ENCODE results near the gene MARCKSL1. TPM values are rescaled to one million over a fixed set of nuclear protein-coding genes. Genes with fewer than 3 reads are reported as not detected.
"Not testable (repeated sequence)": the region's sequence is repeated elsewhere in the genome, so short reads cannot be mapped to it uniquely, and the experiment has no call there.

Gene MARCKSL1
- total RNA-seq, 1 experiment from 2014 or later: 91.5 TPM

DNA sequence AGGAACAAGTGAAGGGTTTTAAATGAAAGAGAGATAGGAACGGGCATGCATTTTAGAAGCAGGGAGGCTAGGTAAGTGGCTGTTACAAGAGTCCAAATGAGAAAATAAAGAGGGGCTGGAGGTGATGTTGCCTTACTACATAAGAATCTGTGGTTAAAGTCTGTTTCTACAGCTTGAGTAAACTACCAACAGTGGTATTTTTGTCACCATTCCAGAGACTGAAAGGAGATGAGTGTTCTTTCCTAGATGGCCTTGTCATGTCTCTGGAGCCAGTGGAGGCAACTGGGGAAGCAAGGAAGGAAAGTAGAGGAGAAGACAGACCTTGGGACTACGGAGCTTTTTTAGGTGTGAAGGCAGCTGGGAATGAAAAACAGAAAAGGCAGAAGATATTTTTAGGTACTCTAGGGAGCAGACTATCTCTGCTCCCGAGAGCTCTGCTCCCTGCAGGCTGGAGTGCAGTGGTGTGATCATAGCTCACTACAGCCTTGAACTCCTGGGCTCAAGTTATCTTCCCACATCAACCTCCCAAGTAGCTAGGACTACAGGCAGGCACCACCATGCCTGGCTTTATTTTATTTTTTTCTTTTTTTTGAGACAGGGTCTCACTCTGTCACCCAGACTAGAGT lies 31.9 kb downstream of the MARCKSL1 start:
- DNase-seq: no peak
- intact Hi-C loops (cut with micrococcal nuclease; ENCODE audit: unreplicated experiment): no loop called here
- Histone ChIP-seq H4K20me1 (ENCODE audit: insufficient read depth) (peaks cover 11% of the 10 kb centered on the region; the same call in 1 of the 2 replicates), H3K27ac (no peak overlapping the region), H3K27me3 (ENCODE audit: insufficient read depth, low read depth) (no peaks in the 10 kb centered on the region), H3K79me2 (ENCODE audit: low read depth) (peaks cover 56% of the 10 kb centered on the region), H2AFZ (no peak overlapping the region), H3K9me2 (ENCODE audit: insufficient read depth) (no peaks in the 10 kb centered on the region), H3K4me3 (no peak overlapping the region), H3K4me1 (replicated peaks; ENCODE audit: insufficient read depth) (peaks cover 10% of the 10 kb centered on the region; the same call in 1 of the 2 replicates), H3K9me3 (ENCODE audit: insufficient read depth, low read depth) (no peaks in the 10 kb centered on the region), H3K36me3 (ENCODE audit: low read depth) (peaks cover 40% of the 10 kb centered on the region), H3F3A (ENCODE audit: insufficient read depth, low read depth) (peaks cover 16% of the 10 kb centered on the region; the same call in 1 of the 2 replicates), H3K4me2 (no peak overlapping the region)
- CTCF ChIA-PET: no interaction called here
- POLR2A ChIA-PET (ENCODE audit: unreplicated experiment): no interaction called here
- no TSS peak for BruUV-seq (replicated peaks)
- TF ChIP-seq EZH2 (IDR thresholded peaks at IDR 0.05; ENCODE audit: low read depth): no peak
- TF ChIP-seq, protein P1, sequence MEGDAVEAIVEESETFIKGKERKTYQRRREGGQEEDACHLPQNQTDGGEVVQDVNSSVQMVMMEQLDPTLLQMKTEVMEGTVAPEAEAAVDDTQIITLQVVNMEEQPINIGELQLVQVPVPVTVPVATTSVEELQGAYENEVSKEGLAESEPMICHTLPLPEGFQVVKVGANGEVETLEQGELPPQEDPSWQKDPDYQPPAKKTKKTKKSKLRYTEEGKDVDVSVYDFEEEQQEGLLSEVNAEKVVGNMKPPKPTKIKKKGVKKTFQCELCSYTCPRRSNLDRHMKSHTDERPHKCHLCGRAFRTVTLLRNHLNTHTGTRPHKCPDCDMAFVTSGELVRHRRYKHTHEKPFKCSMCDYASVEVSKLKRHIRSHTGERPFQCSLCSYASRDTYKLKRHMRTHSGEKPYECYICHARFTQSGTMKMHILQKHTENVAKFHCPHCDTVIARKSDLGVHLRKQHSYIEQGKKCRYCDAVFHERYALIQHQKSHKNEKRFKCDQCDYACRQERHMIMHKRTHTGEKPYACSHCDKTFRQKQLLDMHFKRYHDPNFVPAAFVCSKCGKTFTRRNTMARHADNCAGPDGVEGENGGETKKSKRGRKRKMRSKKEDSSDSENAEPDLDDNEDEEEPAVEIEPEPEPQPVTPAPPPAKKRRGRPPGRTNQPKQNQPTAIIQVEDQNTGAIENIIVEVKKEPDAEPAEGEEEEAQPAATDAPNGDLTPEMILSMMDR (conservative IDR thresholded peaks at IDR 0.05): no peak

DNA sequence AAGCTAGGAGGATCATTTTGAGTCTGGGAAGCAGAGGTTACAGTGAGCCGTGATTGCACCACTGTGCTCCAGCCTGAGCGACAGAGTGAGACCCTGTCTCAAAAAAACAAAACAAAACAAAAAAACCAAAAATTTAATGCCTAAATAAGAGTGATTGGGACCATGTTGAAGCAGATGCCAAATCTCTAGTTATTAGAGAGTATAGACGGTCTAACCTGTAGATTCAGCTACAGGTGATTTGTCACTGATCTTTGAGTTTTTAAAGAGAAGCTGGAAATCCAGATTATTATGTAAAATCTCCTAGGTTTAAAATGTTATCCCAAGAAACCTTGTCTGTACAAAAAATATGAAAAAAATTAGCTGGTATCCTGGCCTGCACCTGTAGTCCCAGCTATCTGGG lies 32.7 kb downstream of the MARCKSL1 start:
- H3K27ac ChIP-seq: no peak overlapping the region
- no peaks in the 10 kb centered on the region for H3K27me3 ChIP-seq (ENCODE audit: insufficient read depth, low read depth)
- peaks cover 11% of the 10 kb centered on the region; the same call in 1 of the 2 replicates for H4K20me1 ChIP-seq (ENCODE audit: insufficient read depth)
- peaks cover 16% of the 10 kb centered on the region; the same call in 1 of the 2 replicates for H3F3A ChIP-seq (ENCODE audit: insufficient read depth, low read depth)
- H3K4me3 ChIP-seq: no peak overlapping the region
- H3K4me2 ChIP-seq: no peak overlapping the region
- POLR2A ChIA-PET (ENCODE audit: unreplicated experiment): no interaction called here
- peaks cover 40% of the 10 kb centered on the region for H3K36me3 ChIP-seq (ENCODE audit: low read depth)
- no TSS peak for BruUV-seq (replicated peaks)
- H3K9me2 ChIP-seq (ENCODE audit: insufficient read depth): no peaks in the 10 kb centered on the region
- H3K4me1 ChIP-seq (replicated peaks; ENCODE audit: insufficient read depth): peaks cover 10% of the 10 kb centered on the region; the same call in 1 of the 2 replicates
- CTCF ChIA-PET: no interaction called here
- intact Hi-C loops (cut with micrococcal nuclease; ENCODE audit: unreplicated experiment): no loop called here
- peaks cover 56% of the 10 kb centered on the region for H3K79me2 ChIP-seq (ENCODE audit: low read depth)
- no peak overlapping the region for H2AFZ ChIP-seq
- no peak for TF ChIP-seq EZH2 (IDR thresholded peaks at IDR 0.05; ENCODE audit: low read depth)
- TF ChIP-seq, protein P1 (conservative IDR thresholded peaks at IDR 0.05): no peak
- DNase-seq: no peak
- H3K9me3 ChIP-seq (ENCODE audit: insufficient read depth, low read depth): no peaks in the 10 kb centered on the region

DNA sequence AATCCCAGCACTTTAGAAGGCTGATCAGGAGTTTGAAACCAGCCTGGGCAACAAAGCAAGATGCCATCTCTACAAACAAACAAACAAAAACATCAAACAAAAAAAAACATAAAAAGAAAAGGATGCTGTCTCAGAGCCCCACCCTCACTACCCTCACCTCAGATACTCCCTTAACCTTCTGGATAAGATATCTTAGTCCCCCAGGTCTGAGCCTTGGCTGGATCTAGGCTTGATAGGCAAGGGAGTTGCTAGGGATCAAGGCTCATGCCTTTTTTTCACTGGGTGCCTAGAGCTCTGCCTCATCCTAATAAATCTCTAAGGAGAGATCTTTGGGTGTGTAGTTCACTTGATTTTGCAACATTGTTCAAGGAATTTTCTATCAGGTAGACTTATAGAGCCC lies 36.7 kb downstream of the MARCKSL1 start:
- peaks cover 10% of the 10 kb centered on the region; the same call in 1 of the 2 replicates for H4K20me1 ChIP-seq (ENCODE audit: insufficient read depth)
- no peak overlapping the region for H3K4me2 ChIP-seq
- H2AFZ ChIP-seq: no peak overlapping the region
- H3K27me3 ChIP-seq (ENCODE audit: insufficient read depth, low read depth): no peaks in the 10 kb centered on the region
- ChIA-PET POLR2A (ENCODE audit: unreplicated experiment) (no interaction called here), CTCF (no interaction called here)
- no peak for DNase-seq
- H3K79me2 ChIP-seq (ENCODE audit: low read depth): peaks cover 57% of the 10 kb centered on the region
- TF ChIP-seq, protein P1 (conservative IDR thresholded peaks at IDR 0.05): no peak
- no peak for TF ChIP-seq EZH2 (IDR thresholded peaks at IDR 0.05; ENCODE audit: low read depth)
- no peaks in the 10 kb centered on the region for H3K4me1 ChIP-seq (replicated peaks; ENCODE audit: insufficient read depth)
- no peaks in the 10 kb centered on the region; the same call in 1 of the 2 replicates for H3F3A ChIP-seq (ENCODE audit: insufficient read depth, low read depth)
- H3K9me2 ChIP-seq (ENCODE audit: insufficient read depth): no peaks in the 10 kb centered on the region
- peaks cover 25% of the 10 kb centered on the region for H3K36me3 ChIP-seq (ENCODE audit: low read depth)
- H3K27ac ChIP-seq: no peak overlapping the region
- BruUV-seq (replicated peaks): no TSS peak
- intact Hi-C loops (cut with micrococcal nuclease; ENCODE audit: unreplicated experiment): no loop called here
- no peaks in the 10 kb centered on the region for H3K9me3 ChIP-seq (ENCODE audit: insufficient read depth, low read depth)
- no peak overlapping the region for H3K4me3 ChIP-seq

DNA sequence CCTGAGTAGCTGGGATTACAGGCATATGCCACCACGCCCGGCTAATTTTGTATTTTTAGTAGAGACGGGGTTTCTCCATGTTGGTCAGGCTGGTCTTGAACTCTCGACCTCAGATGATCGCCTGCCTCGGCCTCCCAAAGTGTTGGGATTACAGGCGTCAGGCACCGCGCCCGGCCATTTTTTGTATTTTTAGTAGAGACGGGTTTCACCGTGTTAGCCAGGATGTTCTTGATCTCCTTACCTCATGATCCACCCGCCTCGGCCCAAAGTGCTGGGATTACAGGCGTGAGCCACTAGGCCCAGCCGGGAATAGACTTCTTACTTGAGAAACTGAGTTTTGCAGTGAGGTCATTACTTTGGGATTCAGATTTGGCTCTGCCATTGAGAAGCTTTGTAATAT lies 37.8 kb downstream of the MARCKSL1 start:
- H3K9me3 ChIP-seq (ENCODE audit: insufficient read depth, low read depth); H3K4me1 ChIP-seq (replicated peaks; ENCODE audit: insufficient read depth); H3K4me2 ChIP-seq; BruUV-seq (replicated peaks); H3F3A ChIP-seq (ENCODE audit: insufficient read depth, low read depth); H3K4me3 ChIP-seq; H2AFZ ChIP-seq; POLR2A ChIA-PET (ENCODE audit: unreplicated experiment); H3K27me3 ChIP-seq (ENCODE audit: insufficient read depth, low read depth); H3K27ac ChIP-seq; DNase-seq; H4K20me1 ChIP-seq (ENCODE audit: insufficient read depth); intact Hi-C loops (cut with micrococcal nuclease; ENCODE audit: unreplicated experiment); H3K9me2 ChIP-seq (ENCODE audit: insufficient read depth): not testable (repeated sequence)
- CTCF ChIA-PET: interaction anchor here (0.6 kb wide), 1 partner anchor 59 kb away, joined by 4 read pairs; no protein-coding TSS in a partner anchor
- Histone ChIP-seq H3K79me2 (ENCODE audit: low read depth) (peaks cover 68% of the 10 kb centered on the region), H3K36me3 (ENCODE audit: low read depth) (peaks cover 13% of the 10 kb centered on the region; the same call in 1 of the 2 replicates)

Measured in PC-9 (cell line).